Activated CD4-positive, alpha-beta T cell treated with anti-CD3 and anti-CD28 coated beads for 36 hours (primary cell): ENCODE results near the gene NANOS2. TPM values are rescaled to one million over a fixed set of nuclear protein-coding genes. Genes with fewer than 3 reads are reported as not detected.

ENCODE experiments used
- total RNA-seq, 2 experiments: library from RNA; stranded (reverse); gene quantifications; one replicate each; pipeline ENCODE4 v1.2.3, GENCODE V29; 2021

Gene NANOS2
- total RNA-seq, 2 experiments from 2014 or later, result not detected

Other genes with a start within 250 kb of the NANOS2 start
- gene GIPR, start 246.6 kb downstream of the NANOS2 start, total RNA-seq, result 1 to 10 TPM; 4.5 to 5.9 TPM
- 100 to 1,000 TPM; 619 to 839 TPM for gene SNRPD2, start 222.8 kb downstream of the NANOS2 start, total RNA-seq
- gene QPCTL, start 222.1 kb downstream of the NANOS2 start, total RNA-seq, result 10 to 100 TPM; 17.3 to 18.7 TPM
- 10 to 100 TPM; 32.3 to 43.3 TPM for gene FBXO46, start 183.9 kb downstream of the NANOS2 start, total RNA-seq
- not detected for gene MEIOSIN, start 181.3 kb downstream of the NANOS2 start, total RNA-seq
- gene SIX5, start 145.5 kb downstream of the NANOS2 start, total RNA-seq, result 1 to 10 TPM; 2.0 to 2.2 TPM
- gene DMPK, start 132.3 kb downstream of the NANOS2 start, total RNA-seq, result 10 to 100 TPM; 15.0 to 19.4 TPM
- 10 to 100 TPM; 31.1 to 35.1 TPM for gene DMWD, start 121.9 kb downstream of the NANOS2 start, total RNA-seq
- gene RSPH6A, start 99.5 kb downstream of the NANOS2 start, total RNA-seq, result under 1 TPM; 0.21 to 0.23 TPM
- gene SYMPK, start 51.6 kb downstream of the NANOS2 start, total RNA-seq, result 100 to 1,000 TPM; 108 to 128 TPM
- under 1 TPM; 0.40 to 0.62 TPM for gene FOXA3, start 50.5 kb downstream of the NANOS2 start, total RNA-seq
- gene IRF2BP1, start 28.6 kb downstream of the NANOS2 start, total RNA-seq, result 10 to 100 TPM; 12.6 to 15.2 TPM
- gene MYPOP, start 12.2 kb downstream of the NANOS2 start, total RNA-seq, result 1 to 10 TPM; 5.0 to 5.6 TPM
- under 1 TPM; 0.02 to 0.09 TPM for gene NOVA2, start 59.1 kb upstream of the NANOS2 start, total RNA-seq
- 10 to 100 TPM; 22.4 to 26.2 TPM for gene CCDC61, start 80.7 kb upstream of the NANOS2 start, total RNA-seq
- gene PGLYRP1, start 108.3 kb upstream of the NANOS2 start, total RNA-seq, result not detected
- not detected for gene IGFL4, start 126.2 kb upstream of the NANOS2 start, total RNA-seq
- gene IGFL3, start 209.9 kb upstream of the NANOS2 start, total RNA-seq, result not detected
- not detected for gene IGFL2, start 233.5 kb upstream of the NANOS2 start, total RNA-seq